Measurements from ENCODE around the gene BIN2. TPM values are rescaled to one million over a fixed set of nuclear protein-coding genes. Genes with fewer than 3 reads are reported as not detected.

The BIN2 gene
- total and polyA plus RNA-seq, 2 of the 13 experiments (the other 11 are each of a cell fraction or from before 2014, with no cell fraction given): not detected

- TF ChIP-seq, protein P1, sequence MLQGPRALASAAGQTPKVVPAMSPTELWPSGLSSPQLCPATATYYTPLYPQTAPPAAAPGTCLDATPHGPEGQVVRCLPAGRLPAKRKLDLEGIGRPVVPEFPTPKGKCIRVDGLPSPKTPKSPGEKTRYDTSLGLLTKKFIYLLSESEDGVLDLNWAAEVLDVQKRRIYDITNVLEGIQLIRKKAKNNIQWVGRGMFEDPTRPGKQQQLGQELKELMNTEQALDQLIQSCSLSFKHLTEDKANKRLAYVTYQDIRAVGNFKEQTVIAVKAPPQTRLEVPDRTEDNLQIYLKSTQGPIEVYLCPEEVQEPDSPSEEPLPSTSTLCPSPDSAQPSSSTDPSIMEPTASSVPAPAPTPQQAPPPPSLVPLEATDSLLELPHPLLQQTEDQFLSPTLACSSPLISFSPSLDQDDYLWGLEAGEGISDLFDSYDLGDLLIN (CRISPR knock-in tag; IDR thresholded peaks at IDR 0.05; ENCODE audit: borderline replicate concordance): peak; percentile 46; the same call in 1 of the 2 replicates
- TF ChIP-seq ZNF580 (CRISPR knock-in tag; IDR thresholded peaks at IDR 0.05; ENCODE audit: borderline replicate concordance, low read depth): peak; percentile 39; the same call in 1 of the 2 replicates
- TF ChIP-seq ZFP82 (CRISPR knock-in tag; IDR thresholded peaks at IDR 0.05; ENCODE audit: borderline replicate concordance): no peak
- no peak for TF ChIP-seq CENPBD1 (CRISPR knock-in tag; IDR thresholded peaks at IDR 0.05; ENCODE audit: borderline replicate concordance, low read depth)
- TF ChIP-seq PPARG (CRISPR knock-in tag; conservative IDR thresholded peaks at IDR 0.05): 0 out of 2 replicates have a peak, but pooled peaks have one; percentile 7
- no peak; the same call in 1 of the 2 replicates for TF ChIP-seq TGIF2 (CRISPR knock-in tag; IDR thresholded peaks at IDR 0.05)
- TF ChIP-seq, protein P2, sequence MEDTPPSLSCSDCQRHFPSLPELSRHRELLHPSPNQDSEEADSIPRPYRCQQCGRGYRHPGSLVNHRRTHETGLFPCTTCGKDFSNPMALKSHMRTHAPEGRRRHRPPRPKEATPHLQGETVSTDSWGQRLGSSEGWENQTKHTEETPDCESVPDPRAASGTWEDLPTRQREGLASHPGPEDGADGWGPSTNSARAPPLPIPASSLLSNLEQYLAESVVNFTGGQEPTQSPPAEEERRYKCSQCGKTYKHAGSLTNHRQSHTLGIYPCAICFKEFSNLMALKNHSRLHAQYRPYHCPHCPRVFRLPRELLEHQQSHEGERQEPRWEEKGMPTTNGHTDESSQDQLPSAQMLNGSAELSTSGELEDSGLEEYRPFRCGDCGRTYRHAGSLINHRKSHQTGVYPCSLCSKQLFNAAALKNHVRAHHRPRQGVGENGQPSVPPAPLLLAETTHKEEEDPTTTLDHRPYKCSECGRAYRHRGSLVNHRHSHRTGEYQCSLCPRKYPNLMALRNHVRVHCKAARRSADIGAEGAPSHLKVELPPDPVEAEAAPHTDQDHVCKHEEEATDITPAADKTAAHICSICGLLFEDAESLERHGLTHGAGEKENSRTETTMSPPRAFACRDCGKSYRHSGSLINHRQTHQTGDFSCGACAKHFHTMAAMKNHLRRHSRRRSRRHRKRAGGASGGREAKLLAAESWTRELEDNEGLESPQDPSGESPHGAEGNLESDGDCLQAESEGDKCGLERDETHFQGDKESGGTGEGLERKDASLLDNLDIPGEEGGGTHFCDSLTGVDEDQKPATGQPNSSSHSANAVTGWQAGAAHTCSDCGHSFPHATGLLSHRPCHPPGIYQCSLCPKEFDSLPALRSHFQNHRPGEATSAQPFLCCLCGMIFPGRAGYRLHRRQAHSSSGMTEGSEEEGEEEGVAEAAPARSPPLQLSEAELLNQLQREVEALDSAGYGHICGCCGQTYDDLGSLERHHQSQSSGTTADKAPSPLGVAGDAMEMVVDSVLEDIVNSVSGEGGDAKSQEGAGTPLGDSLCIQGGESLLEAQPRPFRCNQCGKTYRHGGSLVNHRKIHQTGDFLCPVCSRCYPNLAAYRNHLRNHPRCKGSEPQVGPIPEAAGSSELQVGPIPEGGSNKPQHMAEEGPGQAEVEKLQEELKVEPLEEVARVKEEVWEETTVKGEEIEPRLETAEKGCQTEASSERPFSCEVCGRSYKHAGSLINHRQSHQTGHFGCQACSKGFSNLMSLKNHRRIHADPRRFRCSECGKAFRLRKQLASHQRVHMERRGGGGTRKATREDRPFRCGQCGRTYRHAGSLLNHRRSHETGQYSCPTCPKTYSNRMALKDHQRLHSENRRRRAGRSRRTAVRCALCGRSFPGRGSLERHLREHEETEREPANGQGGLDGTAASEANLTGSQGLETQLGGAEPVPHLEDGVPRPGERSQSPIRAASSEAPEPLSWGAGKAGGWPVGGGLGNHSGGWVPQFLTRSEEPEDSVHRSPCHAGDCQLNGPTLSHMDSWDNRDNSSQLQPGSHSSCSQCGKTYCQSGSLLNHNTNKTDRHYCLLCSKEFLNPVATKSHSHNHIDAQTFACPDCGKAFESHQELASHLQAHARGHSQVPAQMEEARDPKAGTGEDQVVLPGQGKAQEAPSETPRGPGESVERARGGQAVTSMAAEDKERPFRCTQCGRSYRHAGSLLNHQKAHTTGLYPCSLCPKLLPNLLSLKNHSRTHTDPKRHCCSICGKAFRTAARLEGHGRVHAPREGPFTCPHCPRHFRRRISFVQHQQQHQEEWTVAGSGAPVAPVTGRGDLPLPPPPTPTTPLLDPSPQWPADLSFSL (CRISPR knock-in tag; IDR thresholded peaks at IDR 0.05): no peak
- TF ChIP-seq ZNF251 (CRISPR knock-in tag; IDR thresholded peaks at IDR 0.05): no peak
- TF ChIP-seq, protein P3, sequence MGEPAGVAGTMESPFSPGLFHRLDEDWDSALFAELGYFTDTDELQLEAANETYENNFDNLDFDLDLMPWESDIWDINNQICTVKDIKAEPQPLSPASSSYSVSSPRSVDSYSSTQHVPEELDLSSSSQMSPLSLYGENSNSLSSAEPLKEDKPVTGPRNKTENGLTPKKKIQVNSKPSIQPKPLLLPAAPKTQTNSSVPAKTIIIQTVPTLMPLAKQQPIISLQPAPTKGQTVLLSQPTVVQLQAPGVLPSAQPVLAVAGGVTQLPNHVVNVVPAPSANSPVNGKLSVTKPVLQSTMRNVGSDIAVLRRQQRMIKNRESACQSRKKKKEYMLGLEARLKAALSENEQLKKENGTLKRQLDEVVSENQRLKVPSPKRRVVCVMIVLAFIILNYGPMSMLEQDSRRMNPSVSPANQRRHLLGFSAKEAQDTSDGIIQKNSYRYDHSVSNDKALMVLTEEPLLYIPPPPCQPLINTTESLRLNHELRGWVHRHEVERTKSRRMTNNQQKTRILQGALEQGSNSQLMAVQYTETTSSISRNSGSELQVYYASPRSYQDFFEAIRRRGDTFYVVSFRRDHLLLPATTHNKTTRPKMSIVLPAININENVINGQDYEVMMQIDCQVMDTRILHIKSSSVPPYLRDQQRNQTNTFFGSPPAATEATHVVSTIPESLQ (CRISPR knock-in tag; conservative IDR thresholded peaks at IDR 0.05): 0 out of 2 replicates have a peak, but pooled peaks have one; percentile 30
- TF ChIP-seq EED (CRISPR knock-in tag; IDR thresholded peaks at IDR 0.05): peak; percentile 63; the same call in 1 of the 2 replicates
- TF ChIP-seq EZH2 (conservative IDR thresholded peaks at IDR 0.05; ENCODE audit: low read depth, low read length): no peak
- TF ChIP-seq POGK (CRISPR knock-in tag; conservative IDR thresholded peaks at IDR 0.05): peak; percentile 68; the same call in 1 of the 2 replicates
- 0 out of 2 replicates have a peak, but pooled peaks have one; percentile 24 for TF ChIP-seq ZNF558 (CRISPR knock-in tag; IDR thresholded peaks at IDR 0.05; ENCODE audit: borderline replicate concordance)
- peak; percentile 67 for TF ChIP-seq AGO1 (IDR thresholded peaks at IDR 0.05; ENCODE audit: low read depth, low read length, poor library complexity, severe bottlenecking)
Measured at GRCh38 chr12:51238510-51239334, 85.3 kb downstream of the BIN2 start, which contains the start of gene DAZAP2 (continued).

All from HepG2 (cell line).